ENCODE data around the gene ZIC5.

GRCh38 chr13:99922631-99923404, 48.7 kb downstream of the ZIC5 start:
- TF ChIP-seq, protein P1, sequence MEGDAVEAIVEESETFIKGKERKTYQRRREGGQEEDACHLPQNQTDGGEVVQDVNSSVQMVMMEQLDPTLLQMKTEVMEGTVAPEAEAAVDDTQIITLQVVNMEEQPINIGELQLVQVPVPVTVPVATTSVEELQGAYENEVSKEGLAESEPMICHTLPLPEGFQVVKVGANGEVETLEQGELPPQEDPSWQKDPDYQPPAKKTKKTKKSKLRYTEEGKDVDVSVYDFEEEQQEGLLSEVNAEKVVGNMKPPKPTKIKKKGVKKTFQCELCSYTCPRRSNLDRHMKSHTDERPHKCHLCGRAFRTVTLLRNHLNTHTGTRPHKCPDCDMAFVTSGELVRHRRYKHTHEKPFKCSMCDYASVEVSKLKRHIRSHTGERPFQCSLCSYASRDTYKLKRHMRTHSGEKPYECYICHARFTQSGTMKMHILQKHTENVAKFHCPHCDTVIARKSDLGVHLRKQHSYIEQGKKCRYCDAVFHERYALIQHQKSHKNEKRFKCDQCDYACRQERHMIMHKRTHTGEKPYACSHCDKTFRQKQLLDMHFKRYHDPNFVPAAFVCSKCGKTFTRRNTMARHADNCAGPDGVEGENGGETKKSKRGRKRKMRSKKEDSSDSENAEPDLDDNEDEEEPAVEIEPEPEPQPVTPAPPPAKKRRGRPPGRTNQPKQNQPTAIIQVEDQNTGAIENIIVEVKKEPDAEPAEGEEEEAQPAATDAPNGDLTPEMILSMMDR (IDR thresholded peaks at IDR 0.05) = no peak
- no peak for TF ChIP-seq POLR2A (IDR thresholded peaks at IDR 0.05)
